K562 (cell line): ENCODE data around the gene ZNF837. TPM values are rescaled to one million over a fixed set of nuclear protein-coding genes. Genes with fewer than 3 reads are reported as not detected.

Experiments used
- BDP1 ChIP-seq: IDR thresholded peaks from 3 replicates; pipeline ENCODE4 v1.6.1; 2011; ENCODE audit not compliant: insufficient read length, insufficient read depth
- EP400 ChIP-seq: fragments of 450-650 bp; IDR thresholded peaks from 2 replicates; pipeline ENCODE4 v1.6.1; 2017; ENCODE audit warnings: antibody characterized with exemption, mild to moderate bottlenecking, moderate library complexity
- GTF2E2 ChIP-seq: fragments of 200-800 bp; sonication (Bioruptor generic); IDR thresholded peaks from 2 replicates; pipeline ENCODE4 v1.6.1; 2016; ENCODE audit warnings: missing genetic modification characterization, missing compliant biosample characterization
- GTF2F1 ChIP-seq: IDR thresholded peaks from 2 replicates; pipeline ENCODE4 v1.6.1; 2011; ENCODE audit warnings: low read depth, low read length, improper control_type of control experiment
- HDAC1 ChIP-seq, 2 experiments: fragments of 450-650 bp; IDR thresholded peaks; 2 replicates each; pipeline ENCODE4 v1.6.1; 2016 to 2017; ENCODE audit warnings: inconsistent platforms in 1 of 2, mild to moderate bottlenecking in 1 of 2, moderate library complexity in 1 of 2
- HNRNPK ChIP-seq: fragments of 200-400 bp; formaldehyde crosslinking; IDR thresholded peaks from one replicate; pipeline ENCODE4 v1.6.1; 2018; ENCODE audit warnings: mild to moderate bottlenecking, low read depth, low read length; ENCODE audit not compliant: poor library complexity, severe bottlenecking
- POLR2AphosphoS5 ChIP-seq: IDR thresholded peaks from 2 replicates; pipeline ENCODE4 v1.6.1; 2011; ENCODE audit warnings: mild to moderate bottlenecking, low read depth, low read length, moderate library complexity; ENCODE audit not compliant: control insufficient read depth, insufficient read depth
- RBM15 ChIP-seq: fragments of 200-400 bp; formaldehyde crosslinking; IDR thresholded peaks from 2 replicates; pipeline ENCODE4 v1.6.1; 2018; ENCODE audit warnings: mild to moderate bottlenecking, low read length, moderate library complexity; ENCODE audit not compliant: insufficient read depth
- RBM17 ChIP-seq: fragments of 200-400 bp; formaldehyde crosslinking; IDR thresholded peaks from 2 replicates; pipeline ENCODE4 v1.6.1; 2017; ENCODE audit warnings: low read depth, mild to moderate bottlenecking, low read length, borderline replicate concordance
- RFX7 ChIP-seq: fragments of 250-450 bp; sonication (Bioruptor Pico); IDR thresholded peaks from 2 replicates; pipeline ENCODE4 v1.5.1; 2021; ENCODE audit warnings: mild to moderate bottlenecking
- SMARCC2 ChIP-seq: fragments of 450-650 bp; IDR thresholded peaks from 2 replicates; pipeline ENCODE4 v1.6.1; 2017; ENCODE audit warnings: antibody characterized with exemption, moderate library complexity, mild to moderate bottlenecking, low read depth
- SPI1 ChIP-seq: IDR thresholded peaks from 2 replicates; pipeline ENCODE4 v1.6.1; 2011; ENCODE audit warnings: low read depth, low read length, control low read depth, borderline replicate concordance
- TARDBP ChIP-seq: fragments of 450-650 bp; IDR thresholded peaks from 2 replicates; pipeline ENCODE4 v1.6.1; 2016
- TGIF2 ChIP-seq: sonication (generic); formaldehyde crosslinking; IDR thresholded peaks from 2 replicates; pipeline ENCODE4 v1.8.1; 2022; ENCODE audit warnings: mild to moderate bottlenecking, missing genetic modification reagents, moderate library complexity
- ZNF143 ChIP-seq: sonication (generic); formaldehyde crosslinking; IDR thresholded peaks from 2 replicates; pipeline ENCODE4 v1.9.0; 2022; ENCODE audit warnings: mild to moderate bottlenecking, missing genetic modification reagents
- ZNF282 ChIP-seq: sonication (generic); formaldehyde crosslinking; IDR thresholded peaks from 2 replicates; pipeline ENCODE4 v1.8.1; 2023; ENCODE audit warnings: missing genetic modification reagents
- ZNF445 ChIP-seq: fragments of 250-450 bp; sonication (Bioruptor Pico); IDR thresholded peaks from 2 replicates; pipeline ENCODE4 v1.4.0; 2020; ENCODE audit warnings: low read depth, mild to moderate bottlenecking, moderate library complexity
- ZNF561 ChIP-seq: fragments of 450-650 bp; formaldehyde crosslinking; conservative IDR thresholded peaks from 2 replicates; pipeline ENCODE4 v1.4.0; 2020; ENCODE audit warnings: mild to moderate bottlenecking, moderate library complexity
- ZNF589 ChIP-seq: fragments of 200-800 bp; sonication (Bioruptor generic); IDR thresholded peaks from 2 replicates; pipeline ENCODE4 v1.6.1; 2016; ENCODE audit warnings: low read depth, missing genetic modification characterization, missing compliant biosample characterization
- ZSCAN32 ChIP-seq: fragments of 450-650 bp; formaldehyde crosslinking; IDR thresholded peaks from 2 replicates; pipeline ENCODE4 v1.4.0; 2020; ENCODE audit warnings: mild to moderate bottlenecking, moderate library complexity
- polyA plus RNA-seq, 8 experiments: library from polyadenylated mRNA; depleted of rRNA in 4 of 8; stranded (reverse) in 5 of 8; unstranded in 3 of 8; fragments of >200 nt; fragmentation: Nextera tagmentation in 2 of 8; fragmentation: Illumina TruSeq in 1 of 8; extraction: Ambion mirVana in 2 of 8; extraction: Trizol in 1 of 8; gene quantifications; 2 replicates each; pipeline versions ENCODE4 v1.2.1 to v1.2.3, GENCODE V29; 2011 to 2014; ENCODE audit warnings: inconsistent platforms in 1 of 8, missing spikeins in 1 of 8
- total RNA-seq, 7 experiments: library from RNA; depleted of rRNA in 6 of 7; stranded (reverse); fragments of >200 nt in 6 of 7; fragmentation: Illumina TruSeq in 2 of 7; extraction: Trizol in 2 of 7; gene quantifications; 2 replicates each; pipeline versions ENCODE4 v1.2.1 to v1.2.3, GENCODE V29; 2011 to 2021; ENCODE audit warnings: low replicate concordance in 1 of 7
- TF ChIP-seq, protein P1 (sequence below): sonication (generic); formaldehyde crosslinking; IDR thresholded peaks from 2 replicates; pipeline ENCODE4 v1.8.1; 2023; ENCODE audit warnings: mild to moderate bottlenecking, missing genetic modification reagents
- TF ChIP-seq, protein P2 (sequence below): fragments of 250-450 bp; sonication (Bioruptor Pico); IDR thresholded peaks from 2 replicates; pipeline ENCODE4 v1.8.0; 2022; ENCODE audit warnings: moderate library complexity, mild to moderate bottlenecking, inconsistent platforms
- TF ChIP-seq, protein P3 (sequence below): fragments of 250-450 bp; sonication (Bioruptor Pico); IDR thresholded peaks from 2 replicates; pipeline ENCODE4 v1.4.0; 2020; ENCODE audit warnings: mild to moderate bottlenecking, moderate library complexity

The ZNF837 gene
- total and polyA plus RNA-seq, 9 of the 15 experiments (the other 6 are each of a cell fraction or from before 2014, with no cell fraction given) = 0.11 to 2.1 (median 0.57) TPM; not detected in 4

DNA sequence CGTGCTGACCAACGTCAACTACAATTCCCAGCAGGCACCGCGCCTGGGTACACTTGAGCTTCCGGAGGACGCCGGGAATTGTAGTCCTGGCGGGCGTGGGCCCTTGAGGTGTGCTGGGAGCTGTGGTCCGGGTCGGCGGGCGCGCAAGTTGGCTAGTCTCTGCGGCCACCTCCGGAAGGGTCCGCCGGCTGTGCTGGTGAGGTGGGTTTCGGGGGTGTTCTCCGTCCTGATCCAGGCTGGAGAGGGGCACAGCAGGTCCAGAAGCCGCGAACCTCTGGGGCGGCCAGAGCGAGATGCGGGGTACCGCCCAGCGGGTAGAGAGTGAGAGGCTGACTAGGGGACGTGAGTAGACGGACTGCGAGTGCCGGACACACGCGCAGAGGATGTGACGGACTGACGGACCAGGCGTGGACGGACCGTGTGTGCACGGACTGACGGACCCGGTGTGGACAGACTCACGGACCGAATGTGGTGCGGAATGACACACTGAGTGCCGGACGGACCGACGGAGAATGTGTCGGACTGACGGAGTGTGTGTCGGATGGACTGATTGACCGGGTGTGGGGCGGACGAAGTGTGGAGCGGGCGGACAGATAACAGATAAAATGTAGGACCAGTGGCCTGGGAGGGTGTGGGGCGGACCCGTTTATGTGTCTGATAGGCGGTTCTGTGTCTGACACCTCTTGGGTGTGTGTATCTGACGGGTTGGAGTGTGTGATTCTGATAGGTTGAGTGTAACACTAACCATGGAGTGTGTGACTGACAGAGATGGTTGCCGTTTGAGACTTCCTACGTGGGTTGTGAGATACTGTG lies 53.7 kb downstream of the ZNF837 start, which contains the start of gene ZSCAN22 (continued):
- TF ChIP-seq, protein P1, sequence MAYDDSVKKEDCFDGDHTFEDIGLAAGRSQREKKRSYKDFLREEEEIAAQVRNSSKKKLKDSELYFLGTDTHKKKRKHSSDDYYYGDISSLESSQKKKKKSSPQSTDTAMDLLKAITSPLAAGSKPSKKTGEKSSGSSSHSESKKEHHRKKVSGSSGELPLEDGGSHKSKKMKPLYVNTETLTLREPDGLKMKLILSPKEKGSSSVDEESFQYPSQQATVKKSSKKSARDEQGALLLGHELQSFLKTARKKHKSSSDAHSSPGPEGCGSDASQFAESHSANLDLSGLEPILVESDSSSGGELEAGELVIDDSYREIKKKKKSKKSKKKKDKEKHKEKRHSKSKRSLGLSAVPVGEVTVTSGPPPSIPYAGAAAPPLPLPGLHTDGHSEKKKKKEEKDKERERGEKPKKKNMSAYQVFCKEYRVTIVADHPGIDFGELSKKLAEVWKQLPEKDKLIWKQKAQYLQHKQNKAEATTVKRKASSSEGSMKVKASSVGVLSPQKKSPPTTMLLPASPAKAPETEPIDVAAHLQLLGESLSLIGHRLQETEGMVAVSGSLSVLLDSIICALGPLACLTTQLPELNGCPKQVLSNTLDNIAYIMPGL = peak; percentile 31; the same call in 1 of the 2 replicates
- TF ChIP-seq BDP1 = no peak
- no peak for TF ChIP-seq ZNF282 (CRISPR knock-in tag)
- TF ChIP-seq POLR2AphosphoS5 = no peak
- TF ChIP-seq HNRNPK = no peak
- no peak for TF ChIP-seq SPI1
- peak; percentile 75; the same call in 1 of the 2 replicates for TF ChIP-seq ZNF589
- peak; percentile 26 to 94; a peak in 3 of 4 replicates for TF ChIP-seq HDAC1 (IDR thresholded peaks at IDR 0.05)
- no peak; the same call in 1 of the 2 replicates for TF ChIP-seq TGIF2 (CRISPR knock-in tag)
- TF ChIP-seq ZNF143 = peak; percentile 99
- TF ChIP-seq RBM17 = no peak
- TF ChIP-seq SMARCC2 = no peak
- TF ChIP-seq, protein P2, sequence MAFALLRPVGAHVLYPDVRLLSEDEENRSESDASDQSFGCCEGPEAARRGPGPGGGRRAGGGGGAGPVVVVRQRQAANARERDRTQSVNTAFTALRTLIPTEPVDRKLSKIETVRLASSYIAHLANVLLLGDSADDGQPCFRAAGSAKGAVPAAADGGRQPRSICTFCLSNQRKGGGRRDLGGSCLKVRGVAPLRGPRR (CRISPR knock-in tag) = no peak
- no peak for TF ChIP-seq RBM15
- TF ChIP-seq GTF2F1 = peak; percentile 30; the same call in 1 of the 2 replicates
- no peak for TF ChIP-seq ZNF445
- TF ChIP-seq GTF2E2 (tag) = peak; percentile 93
- TF ChIP-seq EP400 = peak; percentile 92
- no peak for TF ChIP-seq RFX7 (CRISPR knock-in tag)
- peak; percentile 67; the same call in 1 of the 2 replicates for TF ChIP-seq TARDBP
- TF ChIP-seq ZNF561 (CRISPR knock-in tag) = no peak
- 0 out of 2 replicates have a peak, but pooled peaks have one; percentile 40 for TF ChIP-seq ZSCAN32 (CRISPR knock-in tag)
- TF ChIP-seq, protein P3, sequence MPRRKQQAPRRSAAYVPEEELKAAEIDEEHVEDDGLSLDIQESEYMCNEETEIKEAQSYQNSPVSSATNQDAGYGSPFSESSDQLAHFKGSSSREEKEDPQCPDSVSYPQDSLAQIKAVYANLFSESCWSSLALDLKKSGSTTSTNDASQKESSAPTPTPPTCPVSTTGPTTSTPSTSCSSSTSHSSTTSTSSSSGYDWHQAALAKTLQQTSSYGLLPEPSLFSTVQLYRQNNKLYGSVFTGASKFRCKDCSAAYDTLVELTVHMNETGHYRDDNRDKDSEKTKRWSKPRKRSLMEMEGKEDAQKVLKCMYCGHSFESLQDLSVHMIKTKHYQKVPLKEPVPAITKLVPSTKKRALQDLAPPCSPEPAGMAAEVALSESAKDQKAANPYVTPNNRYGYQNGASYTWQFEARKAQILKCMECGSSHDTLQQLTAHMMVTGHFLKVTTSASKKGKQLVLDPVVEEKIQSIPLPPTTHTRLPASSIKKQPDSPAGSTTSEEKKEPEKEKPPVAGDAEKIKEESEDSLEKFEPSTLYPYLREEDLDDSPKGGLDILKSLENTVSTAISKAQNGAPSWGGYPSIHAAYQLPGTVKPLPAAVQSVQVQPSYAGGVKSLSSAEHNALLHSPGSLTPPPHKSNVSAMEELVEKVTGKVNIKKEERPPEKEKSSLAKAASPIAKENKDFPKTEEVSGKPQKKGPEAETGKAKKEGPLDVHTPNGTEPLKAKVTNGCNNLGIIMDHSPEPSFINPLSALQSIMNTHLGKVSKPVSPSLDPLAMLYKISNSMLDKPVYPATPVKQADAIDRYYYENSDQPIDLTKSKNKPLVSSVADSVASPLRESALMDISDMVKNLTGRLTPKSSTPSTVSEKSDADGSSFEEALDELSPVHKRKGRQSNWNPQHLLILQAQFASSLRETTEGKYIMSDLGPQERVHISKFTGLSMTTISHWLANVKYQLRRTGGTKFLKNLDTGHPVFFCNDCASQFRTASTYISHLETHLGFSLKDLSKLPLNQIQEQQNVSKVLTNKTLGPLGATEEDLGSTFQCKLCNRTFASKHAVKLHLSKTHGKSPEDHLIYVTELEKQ (CRISPR knock-in tag) = 0 out of 2 replicates have a peak, but pooled peaks have one; percentile 40
